ENCODE results near the gene PLCXD3. TPM values are rescaled to one million over a fixed set of nuclear protein-coding genes. Genes with fewer than 3 reads are reported as not detected.

Gene PLCXD3
- total RNA-seq, 1 donor from 2014 or later, result not detected

GRCh38 chr5:41312066-41312465, 198.3 kb downstream of the PLCXD3 start:
- Mint-ChIP-seq H3K4me3 (ENCODE audit: low read depth) (no peak overlapping the region), H3K9me3 (no peaks in the 10 kb centered on the region), H3K36me3 (ENCODE audit: low read depth) (no peaks in the 10 kb centered on the region), H3K27ac (no peak overlapping the region), H3K4me1 (ENCODE audit: low read depth) (no peaks in the 10 kb centered on the region), H3K27me3 (ENCODE audit: low read depth) (no peaks in the 10 kb centered on the region)
- DNase-seq (ENCODE audit: low spot score), result no peak
- intact Hi-C loops (cut with micrococcal nuclease), result no loop called here

GRCh38 chr5:41309275-41309674, 201.1 kb downstream of the PLCXD3 start:
- no peak overlapping the region for H3K4me3 Mint-ChIP-seq (ENCODE audit: low read depth)
- intact Hi-C loops (cut with micrococcal nuclease), result no loop called here

GRCh38 chr5:41306005-41306404, 204.4 kb downstream of the PLCXD3 start:
- Mint-ChIP-seq H3K4me1 (ENCODE audit: low read depth) (no peaks in the 10 kb centered on the region), H3K27ac (no peak overlapping the region), H3K4me3 (ENCODE audit: low read depth) (no peak overlapping the region), H3K27me3 (ENCODE audit: low read depth) (no peaks in the 10 kb centered on the region), H3K36me3 (ENCODE audit: low read depth) (no peaks in the 10 kb centered on the region), H3K9me3 (no peaks in the 10 kb centered on the region)
- no peak for DNase-seq (ENCODE audit: low spot score)
- intact Hi-C loops (cut with micrococcal nuclease), result no loop called here

More at GRCh38 chr5:41309275-41309674, 201.1 kb downstream of the PLCXD3 start:
- Mint-ChIP-seq H3K4me1 (ENCODE audit: low read depth) (no peaks in the 10 kb centered on the region), H3K9me3 (no peaks in the 10 kb centered on the region), H3K27me3 (ENCODE audit: low read depth) (no peaks in the 10 kb centered on the region), H3K36me3 (ENCODE audit: low read depth) (no peaks in the 10 kb centered on the region), H3K27ac (no peak overlapping the region)
- DNase-seq (ENCODE audit: low spot score), result no peak

GRCh38 chr5:41305056-41305455, 205.3 kb downstream of the PLCXD3 start:
- no peaks in the 10 kb centered on the region for H3K36me3 Mint-ChIP-seq (ENCODE audit: low read depth)
- H3K27me3 Mint-ChIP-seq (ENCODE audit: low read depth), result no peaks in the 10 kb centered on the region
- intact Hi-C loops (cut with micrococcal nuclease), result no loop called here

GRCh38 chr5:41296066-41296465, 214.3 kb downstream of the PLCXD3 start:
- no peak overlapping the region for H3K27ac Mint-ChIP-seq
- no peak for DNase-seq (ENCODE audit: low spot score)
- H3K36me3 Mint-ChIP-seq (ENCODE audit: low read depth), result no peaks in the 10 kb centered on the region
- no peak overlapping the region for H3K4me3 Mint-ChIP-seq (ENCODE audit: low read depth)
- H3K4me1 Mint-ChIP-seq (ENCODE audit: low read depth), result no peaks in the 10 kb centered on the region
- intact Hi-C loops (cut with micrococcal nuclease), result no loop called here
- H3K9me3 Mint-ChIP-seq, result no peaks in the 10 kb centered on the region
- H3K27me3 Mint-ChIP-seq (ENCODE audit: low read depth), result no peaks in the 10 kb centered on the region

More at GRCh38 chr5:41305056-41305455, 205.3 kb downstream of the PLCXD3 start:
- Mint-ChIP-seq H3K4me1 (ENCODE audit: low read depth) (no peaks in the 10 kb centered on the region), H3K9me3 (no peaks in the 10 kb centered on the region), H3K4me3 (ENCODE audit: low read depth) (no peak overlapping the region), H3K27ac (no peak overlapping the region)
- no peak for DNase-seq (ENCODE audit: low spot score)

DNA sequence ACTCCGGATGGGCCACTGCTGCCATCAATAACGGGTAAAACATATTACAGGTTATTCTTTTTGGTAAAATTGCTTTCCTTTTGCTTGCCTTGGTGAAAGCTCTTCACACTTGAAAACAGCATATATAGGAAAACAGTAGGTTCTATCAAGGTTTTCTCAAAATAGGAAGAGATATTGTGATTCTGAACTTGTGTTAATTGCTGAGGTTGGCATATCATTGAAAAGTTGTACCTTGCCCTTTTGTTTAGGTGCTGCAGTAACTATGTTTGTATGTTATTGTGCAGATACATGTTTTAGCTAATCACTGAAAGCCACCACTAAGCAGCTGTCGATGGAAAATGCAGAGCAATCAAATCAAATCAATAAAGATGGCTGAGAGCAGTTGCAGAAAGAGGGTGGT, 219.1 kb downstream of the PLCXD3 start:
- H3K9me3 Mint-ChIP-seq, result no peaks in the 10 kb centered on the region
- H3K4me3 Mint-ChIP-seq (ENCODE audit: low read depth), result no peak overlapping the region
- no peak overlapping the region for H3K27ac Mint-ChIP-seq
- H3K4me1 Mint-ChIP-seq (ENCODE audit: low read depth), result no peaks in the 10 kb centered on the region
- no peaks in the 10 kb centered on the region for H3K27me3 Mint-ChIP-seq (ENCODE audit: low read depth)
- intact Hi-C loops (cut with micrococcal nuclease), result no loop called here
- DNase-seq (ENCODE audit: low spot score), result no peak
- no peaks in the 10 kb centered on the region for H3K36me3 Mint-ChIP-seq (ENCODE audit: low read depth)

GRCh38 chr5:41290810-41291209, 219.6 kb downstream of the PLCXD3 start:
- intact Hi-C loops (cut with micrococcal nuclease), result no loop called here
- no peak overlapping the region for H3K4me3 Mint-ChIP-seq (ENCODE audit: low read depth)
- no peak for DNase-seq (ENCODE audit: low spot score)

DNA sequence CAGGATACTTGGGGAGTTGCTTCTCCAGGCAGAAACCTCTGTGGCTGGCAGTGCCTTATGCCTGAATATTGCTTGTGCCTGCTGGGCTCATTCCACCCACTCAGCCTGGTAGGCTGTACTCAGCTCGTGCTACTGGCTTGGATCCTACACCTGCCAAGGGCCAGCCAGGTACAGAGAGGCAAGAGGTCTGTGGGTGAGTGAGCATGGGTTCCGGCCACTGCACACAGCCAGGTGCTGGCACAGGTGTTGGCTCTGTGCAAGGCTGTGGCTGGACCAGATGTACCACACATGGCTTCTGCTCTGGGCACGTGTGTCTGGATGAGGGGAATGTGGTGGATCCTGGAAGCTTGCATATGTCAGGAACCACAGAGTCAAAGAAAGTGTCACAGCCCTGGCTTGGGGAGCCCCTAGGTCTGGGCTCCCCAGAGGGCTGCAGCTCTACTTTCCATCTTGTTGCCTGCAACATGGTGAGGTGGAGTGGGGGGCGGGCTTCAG, 220.4 kb downstream of the PLCXD3 start:
- no peaks in the 10 kb centered on the region for H3K36me3 Mint-ChIP-seq (ENCODE audit: low read depth)
- H3K9me3 Mint-ChIP-seq, result no peaks in the 10 kb centered on the region
- no peak overlapping the region for H3K27ac Mint-ChIP-seq
- no peak for DNase-seq (ENCODE audit: low spot score)
- no peak overlapping the region for H3K4me3 Mint-ChIP-seq (ENCODE audit: low read depth)
- intact Hi-C loops (cut with micrococcal nuclease), result no loop called here
- no peaks in the 10 kb centered on the region for H3K27me3 Mint-ChIP-seq (ENCODE audit: low read depth)
- no peaks in the 10 kb centered on the region for H3K4me1 Mint-ChIP-seq (ENCODE audit: low read depth)

More at GRCh38 chr5:41290810-41291209, 219.6 kb downstream of the PLCXD3 start:
- H3K27me3 Mint-ChIP-seq (ENCODE audit: low read depth), result no peaks in the 10 kb centered on the region
- no peaks in the 10 kb centered on the region for H3K9me3 Mint-ChIP-seq
- H3K36me3 Mint-ChIP-seq (ENCODE audit: low read depth), result no peaks in the 10 kb centered on the region
- H3K27ac Mint-ChIP-seq, result no peak overlapping the region
- no peaks in the 10 kb centered on the region for H3K4me1 Mint-ChIP-seq (ENCODE audit: low read depth)

GRCh38 chr5:41286696-41287095, 223.7 kb downstream of the PLCXD3 start:
- H3K27ac Mint-ChIP-seq, result no peak overlapping the region
- no peaks in the 10 kb centered on the region for H3K9me3 Mint-ChIP-seq
- DNase-seq (ENCODE audit: low spot score), result no peak
- no peaks in the 10 kb centered on the region for H3K36me3 Mint-ChIP-seq (ENCODE audit: low read depth)
- no peaks in the 10 kb centered on the region for H3K4me1 Mint-ChIP-seq (ENCODE audit: low read depth)
- intact Hi-C loops (cut with micrococcal nuclease), result no loop called here
- no peaks in the 10 kb centered on the region for H3K27me3 Mint-ChIP-seq (ENCODE audit: low read depth)
- no peak overlapping the region for H3K4me3 Mint-ChIP-seq (ENCODE audit: low read depth)

DNA sequence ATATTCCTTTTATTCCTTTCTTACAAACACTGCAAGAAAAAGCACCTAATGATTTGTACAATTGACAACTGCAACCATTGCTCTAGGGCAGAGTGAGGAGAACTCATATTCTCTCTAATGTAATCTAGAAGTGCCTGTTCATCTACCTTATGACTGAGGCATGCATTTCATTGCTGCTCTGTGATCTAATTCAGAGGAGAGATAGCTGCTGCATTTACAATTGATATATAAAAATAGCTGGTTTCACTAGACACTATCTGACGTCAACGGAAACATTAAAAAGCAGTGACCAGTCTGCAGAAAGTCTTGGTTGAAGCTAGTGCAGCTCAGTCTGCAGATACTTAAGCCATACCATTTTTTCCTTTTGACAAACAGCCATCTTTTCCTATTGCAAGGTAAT, 224.2 kb downstream of the PLCXD3 start:
- no peak overlapping the region for H3K27ac Mint-ChIP-seq
- no peaks in the 10 kb centered on the region for H3K9me3 Mint-ChIP-seq
- H3K4me1 Mint-ChIP-seq (ENCODE audit: low read depth), result no peaks in the 10 kb centered on the region
- no peak overlapping the region for H3K4me3 Mint-ChIP-seq (ENCODE audit: low read depth)
- no peak for DNase-seq (ENCODE audit: low spot score)
- no peaks in the 10 kb centered on the region for H3K27me3 Mint-ChIP-seq (ENCODE audit: low read depth)
- H3K36me3 Mint-ChIP-seq (ENCODE audit: low read depth), result no peaks in the 10 kb centered on the region
- intact Hi-C loops (cut with micrococcal nuclease), result no loop called here

- H3K27me3 Mint-ChIP-seq (ENCODE audit: low read depth), result no peaks in the 10 kb centered on the region
- no peaks in the 10 kb centered on the region for H3K9me3 Mint-ChIP-seq
- H3K36me3 Mint-ChIP-seq (ENCODE audit: low read depth), result no peaks in the 10 kb centered on the region
- no peak overlapping the region for H3K27ac Mint-ChIP-seq
- no peaks in the 10 kb centered on the region for H3K4me1 Mint-ChIP-seq (ENCODE audit: low read depth)
- no peak for DNase-seq (ENCODE audit: low spot score)
- no peak overlapping the region for H3K4me3 Mint-ChIP-seq (ENCODE audit: low read depth)
- intact Hi-C loops (cut with micrococcal nuclease), result no loop called here
These were observed 225.5 kb downstream of the PLCXD3 start for GRCh38 chr5:41284938-41285337.

GRCh38 chr5:41281215-41281810, 229.1 kb downstream of the PLCXD3 start:
- H3K27ac Mint-ChIP-seq, result no peak overlapping the region
- H3K27me3 Mint-ChIP-seq (ENCODE audit: low read depth), result no peaks in the 10 kb centered on the region
- H3K9me3 Mint-ChIP-seq, result no peaks in the 10 kb centered on the region
- H3K36me3 Mint-ChIP-seq (ENCODE audit: low read depth), result no peaks in the 10 kb centered on the region
- intact Hi-C loops (cut with micrococcal nuclease), result no loop called here
- no peak for DNase-seq (ENCODE audit: low spot score)
- H3K4me3 Mint-ChIP-seq (ENCODE audit: low read depth), result no peak overlapping the region
- no peaks in the 10 kb centered on the region for H3K4me1 Mint-ChIP-seq (ENCODE audit: low read depth)

- DNase-seq (ENCODE audit: low spot score), result no peak
- H3K9me3 Mint-ChIP-seq, result no peaks in the 10 kb centered on the region
- H3K36me3 Mint-ChIP-seq (ENCODE audit: low read depth), result no peaks in the 10 kb centered on the region
- no peaks in the 10 kb centered on the region for H3K4me1 Mint-ChIP-seq (ENCODE audit: low read depth)
- H3K27me3 Mint-ChIP-seq (ENCODE audit: low read depth), result no peaks in the 10 kb centered on the region
- H3K4me3 Mint-ChIP-seq (ENCODE audit: low read depth), result no peak overlapping the region
- intact Hi-C loops (cut with micrococcal nuclease), result no loop called here
- H3K27ac Mint-ChIP-seq, result no peak overlapping the region
These were observed 231.4 kb downstream of the PLCXD3 start for GRCh38 chr5:41279040-41279439.
